Stimulated activated CD8-positive, alpha-beta memory T cell treated with anti-CD3 and anti-CD28 coated beads, Interleukin-15, amount 100 ng/mL, for 1 hour (primary cell): ENCODE results near the gene CDK14.
"Not testable (repeated sequence)": the region's sequence is repeated elsewhere in the genome, so short reads cannot be mapped to it uniquely, and the experiment has no call there.

Experiments
- DNase-seq: peaks from one replicate; pipeline ENCODE4 v3.0.0-alpha.2; 2020; ENCODE audit warnings: low read depth

CDK14 gene

GRCh38 chr7:90897961-90898469 is 301.9 kb downstream of the CDK14 start:
- no peak for DNase-seq

DNA sequence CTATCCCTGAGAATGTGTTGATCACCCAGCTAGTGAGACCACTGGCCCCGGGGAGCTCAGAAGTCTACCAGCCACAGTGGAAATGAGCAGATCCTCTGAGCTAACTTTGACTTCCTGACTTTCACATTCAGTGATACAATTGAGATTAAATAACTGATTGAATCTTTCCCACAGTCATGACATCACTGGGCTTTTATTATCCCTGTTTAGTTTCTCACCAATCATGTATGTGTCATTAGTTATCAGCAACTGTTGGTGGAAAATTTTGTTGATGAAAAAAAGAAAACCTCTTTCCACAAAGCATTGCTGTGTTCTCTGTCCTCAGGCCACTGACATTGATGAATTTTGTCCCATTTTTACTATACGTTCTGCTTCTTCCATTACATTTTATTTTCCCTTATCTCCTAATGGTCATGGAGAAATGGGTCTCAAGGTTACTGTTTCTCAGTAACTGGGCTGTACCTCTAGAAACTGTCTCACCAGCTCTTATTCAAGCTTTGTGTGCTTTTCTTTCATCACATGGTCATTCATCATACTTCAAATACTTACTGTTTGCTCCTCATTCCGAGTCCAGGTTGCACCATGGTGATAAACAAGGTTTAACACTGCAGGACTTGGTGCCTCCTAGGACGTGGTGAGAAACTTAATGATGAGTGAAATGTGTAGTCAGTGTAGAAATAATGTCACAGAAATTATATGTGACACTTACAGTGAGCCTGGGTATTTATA is 304.7 kb downstream of the CDK14 start:
- DNase-seq: no peak

GRCh38 chr7:90903841-90904240 is 307.7 kb downstream of the CDK14 start:
- DNase-seq: no peak

GRCh38 chr7:90910136-90910535 is 314.0 kb downstream of the CDK14 start:
- no peak for DNase-seq

GRCh38 chr7:90916319-90916718 is 320.2 kb downstream of the CDK14 start:
- no peak for DNase-seq

- no peak for DNase-seq
Observed at GRCh38 chr7:90917539-90917938, 321.4 kb downstream of the CDK14 start.

- no peak for DNase-seq
Observed at GRCh38 chr7:90918303-90918702, 322.2 kb downstream of the CDK14 start.

DNA sequence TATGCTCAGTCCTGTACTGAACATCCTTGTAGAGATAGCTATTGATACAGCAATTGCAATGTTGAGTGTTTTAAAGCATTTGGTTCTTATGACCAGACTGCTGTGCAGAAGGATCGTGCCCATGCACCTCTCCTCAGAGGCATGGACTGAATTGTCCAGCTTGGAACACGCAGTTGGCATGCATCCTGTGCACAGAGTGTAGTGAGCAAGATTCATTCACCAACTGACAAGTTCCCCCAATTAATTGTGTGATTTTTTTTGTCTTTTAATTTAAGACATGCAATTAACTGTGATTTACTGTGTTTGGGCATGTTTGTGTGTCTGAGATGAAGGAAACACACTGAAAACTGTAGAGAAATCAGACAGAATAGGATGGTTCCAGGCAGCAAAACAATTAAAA is 323.7 kb downstream of the CDK14 start:
- no peak for DNase-seq

GRCh38 chr7:90920336-90920735 is 324.2 kb downstream of the CDK14 start:
- DNase-seq: no peak

DNA sequence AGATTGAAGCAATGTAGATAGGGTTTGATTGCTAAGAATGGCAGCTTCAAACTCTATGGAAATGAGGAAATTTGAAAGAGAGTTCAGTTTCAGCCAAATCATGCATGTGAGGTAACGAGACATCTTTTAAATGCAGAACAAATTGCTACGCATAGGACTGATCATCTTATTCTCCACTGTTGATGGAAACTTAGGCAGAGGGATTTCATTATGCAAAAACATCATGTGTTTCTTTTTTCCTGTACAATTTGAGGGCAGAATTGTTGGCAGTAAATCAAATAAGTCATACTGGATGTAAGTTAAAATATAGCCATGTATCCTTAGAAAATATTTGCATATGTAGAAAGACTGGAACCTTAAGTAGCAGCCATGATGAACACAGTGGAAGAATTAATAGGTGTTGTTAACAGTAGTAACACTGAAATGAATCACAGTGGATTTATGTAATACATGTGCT is 327.4 kb downstream of the CDK14 start:
- no peak for DNase-seq

- DNase-seq: not testable (repeated sequence)
Observed at GRCh38 chr7:90928700-90929424, 332.7 kb downstream of the CDK14 start.

DNA sequence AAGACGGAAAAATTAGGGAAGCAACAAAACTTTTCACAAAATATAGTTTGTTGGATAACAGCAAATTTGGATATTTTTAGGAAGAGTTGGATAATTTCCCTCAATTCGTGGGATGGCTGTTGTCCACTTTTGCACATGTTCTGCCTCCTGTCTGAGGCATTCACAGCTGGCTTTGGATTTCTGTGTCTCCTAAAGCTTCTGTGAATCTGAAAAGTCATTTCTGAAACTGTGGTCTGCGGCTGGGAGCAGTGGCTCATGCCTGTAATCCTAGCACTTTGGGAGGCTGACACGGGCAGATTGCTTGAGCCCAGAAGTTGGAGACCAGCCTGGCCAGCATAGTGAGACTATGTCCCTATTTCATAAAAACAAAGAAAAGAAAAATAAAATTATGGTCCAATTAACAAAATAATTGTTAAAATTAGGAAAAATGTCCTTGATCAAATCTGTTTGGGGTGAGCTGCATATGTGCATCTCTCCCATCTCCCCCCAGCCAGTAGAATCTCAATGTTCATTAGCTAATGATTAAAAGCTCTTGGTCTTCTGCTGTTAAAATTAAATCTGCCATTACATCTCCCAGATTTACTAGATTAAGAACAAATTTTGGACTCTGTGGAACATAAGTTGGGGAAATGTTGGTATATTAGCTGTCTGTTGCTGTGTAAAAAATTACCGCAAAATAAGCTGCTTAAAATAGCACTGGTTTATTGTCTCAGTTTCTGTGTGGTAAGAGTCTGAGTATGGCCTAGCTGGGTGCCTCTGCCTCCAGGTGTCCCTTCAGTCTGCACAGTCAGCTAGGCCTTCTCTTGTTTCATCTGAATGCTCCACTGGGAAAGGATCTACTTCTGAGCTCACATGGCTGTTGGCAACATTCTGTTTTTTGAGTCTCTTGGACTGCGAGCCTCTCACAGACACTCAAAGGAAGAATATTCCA is 336.1 kb downstream of the CDK14 start:
- no peak for DNase-seq

DNA sequence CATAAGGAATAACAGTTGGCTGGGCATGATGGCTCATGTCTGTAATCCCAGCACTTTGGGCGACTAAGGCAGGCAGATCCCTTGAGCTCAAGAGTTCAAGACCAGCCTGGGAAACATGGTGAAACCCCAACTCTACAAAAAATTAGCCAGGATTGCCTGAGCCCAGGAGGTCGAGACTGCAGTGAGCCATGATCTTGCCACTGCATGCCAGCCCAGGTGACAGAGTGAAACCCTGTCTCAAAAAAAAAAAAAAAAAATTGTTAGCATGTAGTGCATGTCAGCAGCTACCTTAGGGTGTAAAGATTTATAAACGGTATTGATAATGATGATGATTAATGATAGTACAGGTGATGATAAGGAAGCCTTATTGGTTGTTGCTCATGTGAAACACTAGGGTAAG is 336.9 kb downstream of the CDK14 start:
- DNase-seq: no peak

DNA sequence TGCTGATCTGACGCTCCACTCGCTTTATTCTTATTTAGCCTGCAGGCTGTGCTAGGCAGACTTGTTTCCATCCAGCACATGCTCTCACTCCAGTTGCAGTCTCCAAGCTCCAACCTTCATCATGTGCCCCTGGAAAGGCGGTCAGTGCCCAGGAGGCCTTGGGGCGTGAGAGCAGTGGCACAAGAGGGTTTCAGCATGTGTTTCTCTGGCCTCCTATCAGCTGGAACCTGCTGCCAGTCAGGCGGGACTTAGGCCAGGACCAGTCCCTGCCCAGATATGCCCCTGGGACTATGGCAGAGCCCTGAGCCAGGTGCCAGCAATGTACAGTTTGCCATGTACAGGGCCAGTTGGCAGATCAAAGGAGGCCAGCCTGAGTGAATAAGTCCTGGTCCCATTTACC is 337.9 kb downstream of the CDK14 start:
- DNase-seq: no peak

GRCh38 chr7:90938371-90938770 is 342.2 kb downstream of the CDK14 start:
- DNase-seq: no peak

DNA sequence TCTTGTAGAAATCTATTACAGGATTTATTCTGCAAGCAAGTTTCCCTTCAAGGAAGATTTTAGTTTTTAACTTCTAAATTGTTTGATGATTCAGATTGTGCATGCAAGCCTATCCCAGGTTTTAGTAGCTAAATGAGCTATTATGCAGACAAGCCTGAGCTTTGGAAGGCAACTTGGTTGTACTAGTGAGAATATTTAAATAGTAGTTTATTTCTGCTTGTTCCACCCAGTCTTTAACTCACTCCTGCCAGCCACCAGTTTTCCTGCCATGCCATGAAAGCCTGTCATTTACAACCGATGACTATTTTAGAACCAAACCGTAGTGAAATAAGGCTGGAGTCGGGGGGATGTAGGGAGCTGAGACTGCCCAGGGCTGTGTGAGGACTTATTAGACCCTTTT is 343.5 kb downstream of the CDK14 start:
- no peak for DNase-seq

DNA sequence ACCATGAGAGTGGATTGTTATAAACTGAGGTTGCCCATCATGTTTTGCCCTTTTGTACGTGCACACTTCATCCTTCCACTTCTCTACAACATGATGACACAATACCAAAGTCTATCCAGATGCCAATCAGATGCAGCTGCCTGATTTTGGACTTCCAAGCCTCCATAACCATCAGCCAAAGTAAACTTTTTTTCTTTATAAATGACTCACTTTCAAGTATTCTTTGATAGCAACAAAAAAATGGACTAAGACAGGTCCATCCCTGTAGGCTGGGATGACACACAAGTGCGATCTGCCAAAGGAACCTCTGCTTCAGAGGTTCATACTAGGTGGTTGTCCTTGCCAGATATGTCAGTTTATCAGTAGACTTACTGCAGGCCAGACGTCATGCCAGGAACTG is 347.9 kb downstream of the CDK14 start:
- DNase-seq: no peak

DNA sequence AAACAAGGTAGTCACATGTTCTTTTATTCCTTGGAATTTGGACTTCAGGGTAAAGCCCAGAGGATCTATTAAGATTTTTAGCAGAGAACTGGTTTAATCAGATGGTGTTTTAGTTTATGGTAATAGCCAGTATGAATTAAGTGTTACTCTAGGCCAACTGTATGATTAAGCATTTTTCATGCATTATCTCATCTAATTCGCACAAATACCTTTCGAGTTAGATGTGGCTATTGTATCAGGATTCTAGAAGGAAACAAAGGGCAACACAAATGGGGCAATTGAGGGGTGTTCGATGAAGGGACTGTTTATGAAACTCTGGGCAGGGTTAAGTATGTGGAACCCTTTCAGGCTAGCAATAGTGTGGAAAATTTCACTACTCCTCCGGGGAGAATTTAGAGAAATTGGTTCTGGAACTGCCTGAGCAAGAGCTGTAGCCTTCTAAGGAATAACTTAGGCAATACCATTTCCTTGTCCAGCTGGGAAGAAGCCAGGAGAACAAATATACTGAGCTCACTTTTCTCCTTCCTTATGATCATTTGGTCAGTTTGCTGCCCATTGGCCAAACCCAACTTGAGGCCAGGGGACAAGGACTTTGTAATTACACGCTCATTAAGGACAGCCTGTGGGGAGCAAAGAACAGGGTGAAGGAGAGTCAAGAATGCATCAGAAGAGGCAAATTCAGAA is 349.1 kb downstream of the CDK14 start:
- DNase-seq: no peak

DNA sequence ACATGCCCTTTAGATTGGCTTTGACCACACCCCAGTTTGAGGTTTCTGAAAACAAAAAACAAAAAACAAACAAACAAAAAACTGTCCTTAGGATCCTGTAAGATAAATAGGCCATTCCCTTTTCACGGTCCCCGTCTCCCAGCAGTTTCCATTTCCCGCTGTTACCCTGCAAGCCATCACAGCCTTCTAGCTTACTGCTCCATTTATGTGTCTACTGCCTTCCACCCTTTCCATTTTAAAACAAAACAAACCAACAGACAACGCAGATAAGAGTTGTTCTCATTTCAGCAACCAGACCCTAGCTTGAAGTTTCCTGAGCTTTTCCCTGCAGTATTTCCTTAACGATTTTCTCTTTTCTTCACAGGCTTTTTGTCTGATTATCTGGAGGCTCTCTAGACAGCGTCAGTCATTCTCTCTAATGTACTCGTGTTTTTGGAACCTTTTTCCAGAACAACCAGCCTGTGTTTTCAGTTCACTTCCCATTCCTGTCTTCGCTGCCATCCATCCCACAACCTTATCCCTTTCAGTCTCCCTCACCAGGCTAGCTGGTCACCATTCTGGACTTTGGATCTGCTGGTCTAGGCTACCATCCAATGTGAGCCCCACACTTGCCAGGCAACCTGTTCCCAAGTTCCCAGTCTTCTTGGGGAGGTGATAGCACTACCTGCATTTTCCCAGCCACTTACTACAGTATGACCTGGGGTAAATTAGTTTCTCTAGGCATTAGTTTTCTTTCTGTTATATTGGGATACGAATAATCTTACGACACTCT is 350.8 kb downstream of the CDK14 start:
- DNase-seq: no peak

- DNase-seq: no peak
Observed at GRCh38 chr7:90948085-90948484, 352.0 kb downstream of the CDK14 start.

DNA sequence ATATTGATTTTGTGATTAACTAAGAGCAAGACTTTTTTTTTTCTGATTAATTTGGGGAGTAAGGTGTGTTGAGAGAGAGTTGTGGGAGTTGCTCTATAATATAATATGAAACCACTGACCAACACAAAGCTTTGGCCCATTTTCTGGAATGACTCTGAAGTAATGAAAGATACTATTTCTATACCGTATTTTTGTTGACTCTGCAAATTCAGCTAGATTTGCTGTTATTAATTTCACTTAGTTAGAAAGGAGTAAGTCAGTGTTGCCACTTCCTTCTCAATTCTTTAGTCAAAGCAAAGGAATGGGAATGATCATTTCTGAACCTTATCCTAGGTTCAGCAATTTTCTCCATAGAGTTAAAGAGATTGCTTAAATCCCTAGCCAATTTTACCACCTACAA is 355.1 kb downstream of the CDK14 start:
- DNase-seq: no peak
